B cell (primary cell): ENCODE results near the gene CASP9. TPM values are rescaled to one million over a fixed set of nuclear protein-coding genes. Genes with fewer than 3 reads are reported as not detected.

Source experiments
- ATAC-seq: fragments of 200-7000 bp; cut with Tn5 transposase; one replicate; pipeline ENCODE4 v1.10.0; 2021; ENCODE audit warnings: low read depth, mild to moderate bottlenecking, moderate number of reproducible peaks, moderate library complexity
- CTCF ChIA-PET: fragments of 350-600 bp; sonication (Branson Sonifier 250); formaldehyde crosslinking; loops from one replicate; lab custom pipeline; 2021; ENCODE audit warnings: antibody characterized with exemption, inconsistent platforms; lab: Charles Lee
- POLR2A ChIA-PET: fragments of 350-600 bp; sonication (Branson Sonifier 250); formaldehyde crosslinking; loops from one replicate; lab custom pipeline; 2021; ENCODE audit warnings: antibody characterized with exemption; lab: Charles Lee
- DNase-seq: peaks from one replicate; pipeline ENCODE4 v3.0.0; 2013
- H2AFZ ChIP-seq: 2 replicates; pipeline ENCODE4 v1.6.1; 2012; ENCODE audit warnings: mild to moderate bottlenecking, low read depth, low read length; ENCODE audit not compliant: insufficient read depth, poor library complexity, severe bottlenecking
- H3K27ac ChIP-seq, 2 donors: 1 replicate in 1 of 2; 2 replicates in 1 of 2; pipeline ENCODE4 v1.5.1; 2012 to 2013; ENCODE audit warnings: low read length in 2 of 2, mild to moderate bottlenecking in 2 of 2, moderate library complexity in 1 of 2
- H3K27me3 ChIP-seq, 4 experiments: fragments of 200-600 bp in 1 of 4; sonication (generic) in 1 of 4; replicated peaks in 1 of 4; 1 replicate in 2 of 4; 2 replicates in 2 of 4; pipeline versions ENCODE4 v1.6.1 to v1.7.0; 2013 to 2016; ENCODE audit warnings: low read length in 3 of 4, mild to moderate bottlenecking in 2 of 4, mixed read lengths in 1 of 4, moderate library complexity in 1 of 4; ENCODE audit not compliant: insufficient read depth in 4 of 4, control insufficient read depth in 3 of 4; ENCODE audit errors: control extremely low read depth in 1 of 4
- H3K36me3 ChIP-seq, 2 experiments: replicated peaks in 1 of 2; 1 replicate in 1 of 2; 2 replicates in 1 of 2; pipeline versions ENCODE4 v1.6.1 to v1.7.1; 2013; ENCODE audit warnings: low read length in 1 of 2; ENCODE audit not compliant: insufficient read depth in 2 of 2, control insufficient read depth in 1 of 2; ENCODE audit errors: control extremely low read depth in 1 of 2, extremely low read depth in 1 of 2
- H3K4me1 ChIP-seq, 2 donors: fragments of 200-600 bp in 1 of 2; sonication (generic) in 1 of 2; 1 replicate in 1 of 2; 2 replicates in 1 of 2; pipeline versions ENCODE4 v1.5.1 to v1.6.1; 2013 to 2017; ENCODE audit warnings: low read length in 2 of 2; ENCODE audit not compliant: control insufficient read depth in 2 of 2, insufficient read depth in 2 of 2
- H3K4me2 ChIP-seq: replicated peaks from 2 replicates; pipeline ENCODE3; 2012; ENCODE audit warnings: mild to moderate bottlenecking, low read depth, low read length; ENCODE audit not compliant: poor library complexity, severe bottlenecking
- H3K4me3 ChIP-seq, 5 experiments: fragments of 200-600 bp in 1 of 5; sonication (generic) in 1 of 5; 1 replicate in 3 of 5; 2 replicates in 2 of 5; pipeline versions ENCODE4 v1.5.1 to v1.7.0; 2011 to 2016; ENCODE audit warnings: low read length in 4 of 5, mild to moderate bottlenecking in 4 of 5, low read depth in 2 of 5, control low read depth in 1 of 5, moderate library complexity in 1 of 5; ENCODE audit not compliant: insufficient read depth in 1 of 5; ENCODE audit errors: control extremely low read depth in 1 of 5, extremely low read depth in 1 of 5
- H3K79me2 ChIP-seq: fragments of 200-600 bp; sonication (generic); one replicate; pipeline ENCODE4 v1.6.0; 2016; ENCODE audit warnings: low read length; ENCODE audit not compliant: control insufficient read depth, insufficient read depth
- H3K9ac ChIP-seq: fragments of 200-600 bp; sonication (generic); 2 replicates; pipeline ENCODE4 v1.6.1; 2017; ENCODE audit warnings: mild to moderate bottlenecking, low read length, moderate library complexity
- H3K9me3 ChIP-seq, 3 donors: one replicate each; pipeline versions ENCODE4 v1.6.1 to v1.7.1; 2013; ENCODE audit warnings: low read length in 2 of 3; ENCODE audit not compliant: control insufficient read depth in 2 of 3, insufficient read depth in 1 of 3; ENCODE audit errors: control extremely low read depth in 1 of 3
- H4K20me1 ChIP-seq: 2 replicates; pipeline ENCODE4 v1.6.0; 2012; ENCODE audit warnings: mild to moderate bottlenecking, low read length; ENCODE audit not compliant: insufficient read depth, control insufficient read depth, poor library complexity, severe bottlenecking
- H3K27ac Mint-ChIP-seq: one replicate; pipeline ENCODE4 v1.8.0; 2021; ENCODE audit warnings: mixed read lengths
- H3K27me3 Mint-ChIP-seq: one replicate; pipeline ENCODE4 v1.8.0; 2021; ENCODE audit warnings: mixed read lengths
- H3K4me1 Mint-ChIP-seq: one replicate; pipeline ENCODE4 v1.8.0; 2021; ENCODE audit warnings: mixed read lengths
- H3K4me3 Mint-ChIP-seq: one replicate; pipeline ENCODE4 v1.8.0; 2021; ENCODE audit warnings: mixed read lengths
- H3K9me3 Mint-ChIP-seq: one replicate; pipeline ENCODE4 v1.8.0; 2022; ENCODE audit warnings: mixed read lengths; ENCODE audit not compliant: insufficient read depth
- EZH2 ChIP-seq: IDR thresholded peaks from 2 replicates; pipeline ENCODE4 v1.6.1; 2012; ENCODE audit warnings: borderline replicate concordance, low read depth, mild to moderate bottlenecking, moderate library complexity, low read length; ENCODE audit not compliant: insufficient read depth, poor library complexity, severe bottlenecking
- WGBS: methylation state at CpG from one replicate; pipeline ENCODE4 v1.1.5; 2013; ENCODE audit warnings: missing lambda C conversion rate; ENCODE audit not compliant: insufficient coverage; 5-methylcytosine and 5-hydroxymethylcytosine counted together
- intact Hi-C: fragments of 100-400 bp; cut with micrococcal nuclease; formaldehyde crosslinking; loops from one replicate; pipeline ENCODE4 v1.10.0; 2022
- polyA plus RNA-seq: library from polyadenylated mRNA; depleted of rRNA; stranded (reverse); fragments of >200 nt; gene quantifications from 2 replicates; pipeline ENCODE4 v1.2.3, GENCODE V29; 2012
- total RNA-seq, 2 donors: library from RNA; stranded (reverse); fragments of 120-200 nt in 1 of 2; gene quantifications; 1 replicate in 1 of 2; 2 replicates in 1 of 2; pipeline versions ENCODE4 v1.2.3 to v1.2.4, GENCODE V29; 2013 to 2022
- TF ChIP-seq, protein P1 (sequence below): fragments of 200-600 bp; IDR thresholded peaks from one replicate; pipeline ENCODE4 v1.8.0; 2022; ENCODE audit warnings: antibody characterized with exemption, mild to moderate bottlenecking

The CASP9 gene
- total and polyA plus RNA-seq, 2 donors (not counting 1 experiment from before 2014, with no cell fraction given): 16.8 to 22.9 TPM

DNA sequence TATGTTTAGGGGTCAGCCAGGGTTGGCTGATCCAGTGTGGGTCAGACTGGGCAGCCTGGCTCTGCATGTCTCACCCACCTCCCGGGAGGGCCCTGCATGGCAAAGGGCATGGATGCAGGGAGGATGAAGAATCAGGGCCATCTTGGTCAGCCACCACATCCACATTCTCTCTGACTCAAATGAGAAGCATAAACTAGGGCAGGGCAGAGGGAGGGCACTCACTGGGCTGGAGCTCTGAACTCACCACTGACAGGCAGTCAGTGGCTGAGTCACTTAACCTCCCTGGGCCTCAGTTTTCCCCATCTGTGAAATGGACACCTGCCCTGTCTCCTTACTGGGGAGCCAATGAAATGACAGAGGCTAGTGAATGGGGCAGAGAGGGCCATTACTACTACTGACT, 71.8 kb downstream of the CASP9 start:
- H4K20me1 ChIP-seq: no peaks in the 10 kb centered on the region
- peaks cover 3% of the 10 kb centered on the region for H3K9me3 Mint-ChIP-seq
- peaks cover 24% of the 10 kb centered on the region for H3K27me3 Mint-ChIP-seq
- H3K9ac ChIP-seq: no peak overlapping the region
- no peak for ATAC-seq
- intact Hi-C loops: no loop called here
- no peak overlapping the region for H3K4me3 Mint-ChIP-seq
- no CpG with 5 or more reads among the region's 1 CpG for WGBS
- no peak overlapping the region for H3K27ac Mint-ChIP-seq
- no peaks in the 10 kb centered on the region for H3K79me2 ChIP-seq
- H3K4me1 Mint-ChIP-seq: no peaks in the 10 kb centered on the region
- ChIA-PET POLR2A (no interaction called here), CTCF (no interaction called here)
- TF ChIP-seq, protein P1, sequence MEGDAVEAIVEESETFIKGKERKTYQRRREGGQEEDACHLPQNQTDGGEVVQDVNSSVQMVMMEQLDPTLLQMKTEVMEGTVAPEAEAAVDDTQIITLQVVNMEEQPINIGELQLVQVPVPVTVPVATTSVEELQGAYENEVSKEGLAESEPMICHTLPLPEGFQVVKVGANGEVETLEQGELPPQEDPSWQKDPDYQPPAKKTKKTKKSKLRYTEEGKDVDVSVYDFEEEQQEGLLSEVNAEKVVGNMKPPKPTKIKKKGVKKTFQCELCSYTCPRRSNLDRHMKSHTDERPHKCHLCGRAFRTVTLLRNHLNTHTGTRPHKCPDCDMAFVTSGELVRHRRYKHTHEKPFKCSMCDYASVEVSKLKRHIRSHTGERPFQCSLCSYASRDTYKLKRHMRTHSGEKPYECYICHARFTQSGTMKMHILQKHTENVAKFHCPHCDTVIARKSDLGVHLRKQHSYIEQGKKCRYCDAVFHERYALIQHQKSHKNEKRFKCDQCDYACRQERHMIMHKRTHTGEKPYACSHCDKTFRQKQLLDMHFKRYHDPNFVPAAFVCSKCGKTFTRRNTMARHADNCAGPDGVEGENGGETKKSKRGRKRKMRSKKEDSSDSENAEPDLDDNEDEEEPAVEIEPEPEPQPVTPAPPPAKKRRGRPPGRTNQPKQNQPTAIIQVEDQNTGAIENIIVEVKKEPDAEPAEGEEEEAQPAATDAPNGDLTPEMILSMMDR: no peak
- H2AFZ ChIP-seq: no peak overlapping the region
- H3K36me3 ChIP-seq: no peaks in the 10 kb centered on the region
- H3K4me2 ChIP-seq: no peak overlapping the region
- peaks cover 0 to 3% (median 0%) of the 10 kb centered on the region in 3 donors for H3K9me3 ChIP-seq
- DNase-seq: no peak
- H3K4me1 ChIP-seq: no peaks in the 10 kb centered on the region
- peaks cover 0 to 5% (median 1%) of the 10 kb centered on the region in 4 experiments for H3K27me3 ChIP-seq
- H3K4me3 ChIP-seq: no peak overlapping the region
- H3K27ac ChIP-seq: no peak overlapping the region

- Mint-ChIP-seq H3K27me3 (peaks cover 26% of the 10 kb centered on the region), H3K4me1 (no peaks in the 10 kb centered on the region), H3K27ac (no peak overlapping the region), H3K9me3 (peaks cover 3% of the 10 kb centered on the region), H3K4me3 (no peak overlapping the region)
- no peak for TF ChIP-seq EZH2
- TF ChIP-seq, protein P1: no peak
- Histone ChIP-seq H3K4me1 (no peaks in the 10 kb centered on the region), H3K27ac (no peak overlapping the region), H3K27me3 (peaks cover 0 to 11% (median 2%) of the 10 kb centered on the region in 4 experiments), H3K79me2 (no peaks in the 10 kb centered on the region), H3K36me3 (no peaks in the 10 kb centered on the region), H4K20me1 (no peaks in the 10 kb centered on the region), H3K9me3 (peaks cover 0 to 3% (median 0%) of the 10 kb centered on the region in 3 donors), H2AFZ (no peak overlapping the region), H3K9ac (no peak overlapping the region), H3K4me3 (no peak overlapping the region), H3K4me2 (no peak overlapping the region)
- DNase-seq: no peak
- intact Hi-C loops: no loop called here
- ChIA-PET POLR2A (no interaction called here), CTCF (no interaction called here)
- ATAC-seq: no peak
- WGBS: no CpG with 5 or more reads among the region's 6 CpGs
Measured at GRCh38 chr1:15451014-15451722, 72.8 kb downstream of the CASP9 start.
